Esophagus squamous epithelium (tissue), 5 donors: ENCODE measurements around the gene VSNL1. TPM values are rescaled to one million over a fixed set of nuclear protein-coding genes. Genes with fewer than 3 reads are reported as not detected.
A peak's percentile ranks its signal among the peaks of the same experiment; 100 is the strongest.
"Not testable (repeated sequence)": the region's sequence is repeated elsewhere in the genome, so short reads cannot be mapped to it uniquely, and the experiment has no call there.

ENCODE experiments used
- DNase-seq: peaks from one replicate; lab custom pipeline; 2025; lab: John Stamatoyannopoulos, UW
- H3K27ac ChIP-seq, 4 donors: fragments of 200-600 bp; sonication (generic); one replicate each; pipeline ENCODE4 v1.5.1; 2016 to 2019; ENCODE audit warnings: mild to moderate bottlenecking in 1 of 4
- H3K27me3 ChIP-seq, 4 donors: fragments of 200-600 bp; sonication (generic); 1 replicate in 3 of 4; 2 replicates in 1 of 4; pipeline versions ENCODE4 v1.5.1 to v1.6.0; 2017 to 2021; ENCODE audit warnings: antibody characterized with exemption in 1 of 4
- H3K36me3 ChIP-seq, 3 donors: fragments of 200-600 bp; sonication (generic); one replicate each; pipeline ENCODE4 v1.5.1; 2016 to 2019
- H3K4me1 ChIP-seq, 3 donors: fragments of 200-600 bp; sonication (generic); one replicate each; pipeline ENCODE4 v1.5.1; 2017 to 2019
- H3K4me3 ChIP-seq, 4 donors: fragments of 200-600 bp; sonication (generic); 1 replicate in 3 of 4; 2 replicates in 1 of 4; pipeline ENCODE4 v1.5.1; 2016 to 2019; ENCODE audit warnings: mild to moderate bottlenecking in 2 of 4, moderate library complexity in 1 of 4
- H3K9me3 ChIP-seq, 3 donors: fragments of 200-600 bp; sonication (generic); one replicate each; pipeline ENCODE4 v1.5.1; 2016 to 2019
- CTCF ChIP-seq, 6 experiments: fragments of 450-650 bp in 4 of 6; fragments of 200-600 bp in 2 of 6; sonication (generic) in 2 of 6; IDR thresholded peaks; one replicate each; pipeline ENCODE4 v1.5.1; 2016 to 2019; ENCODE audit warnings: antibody characterized with exemption in 6 of 6, mild to moderate bottlenecking in 4 of 6, moderate library complexity in 4 of 6
- POLR2A ChIP-seq, 4 donors: fragments of 450-650 bp; IDR thresholded peaks; one replicate each; pipeline ENCODE4 v1.6.1; 2017; ENCODE audit warnings: antibody characterized with exemption in 4 of 4, mild to moderate bottlenecking in 4 of 4, moderate library complexity in 3 of 4
- WGBS, 2 donors: methylation state at CpG; one replicate each; pipeline ENCODE4 v1.1.5; 2018; 5-methylcytosine and 5-hydroxymethylcytosine counted together
- intact Hi-C: fragments of 100-400 bp; cut with DNase I; formaldehyde crosslinking; loops from one replicate; pipeline ENCODE4 v1.15.0; 2022
- total RNA-seq, 4 donors: library from RNA; depleted of rRNA; stranded (reverse); fragments of >200 nt; gene quantifications; one replicate each; pipeline ENCODE4 v1.1.0, GENCODE V29; 2016
- donor health status: DM: yes; HTN: yes; CAD: no.

The VSNL1 gene
- total RNA-seq, 4 donors from 2014 or later, result 39.1 to 88.3 (median 51.0) TPM

- H3K4me1 ChIP-seq, result peaks cover 0 to 26% (median 0%) of the 10 kb centered on the region in 3 donors
- H3K4me3 ChIP-seq, result no peak overlapping the region
- no peak for TF ChIP-seq POLR2A (IDR thresholded peaks at IDR 0.05)
- WGBS, 2 donors, result 34 to 41% methylated on average over 5 of the region's 5 CpGs
- no peaks in the 10 kb centered on the region for H3K9me3 ChIP-seq
- no peak for DNase-seq
- H3K36me3 ChIP-seq, result no peaks in the 10 kb centered on the region
- peak overlapping the region in 2 of 4 donors; percentile 5 to 42 for H3K27ac ChIP-seq
- no peaks in the 10 kb centered on the region for H3K27me3 ChIP-seq
- intact Hi-C loops, result no loop called here
Measured at GRCh38 chr2:17557596-17557995, 17.1 kb downstream of the VSNL1 start.

- Histone ChIP-seq H3K4me1 (peaks cover 0 to 26% (median 0%) of the 10 kb centered on the region in 3 donors), H3K4me3 (no peak overlapping the region), H3K9me3 (no peaks in the 10 kb centered on the region), H3K27ac (peak overlapping the region in 1 of 4 donors; percentile 42), H3K27me3 (no peaks in the 10 kb centered on the region), H3K36me3 (no peaks in the 10 kb centered on the region)
- intact Hi-C loops, result no loop called here
- no peak for DNase-seq
- no peak for TF ChIP-seq POLR2A (IDR thresholded peaks at IDR 0.05)
- no peak for TF ChIP-seq CTCF (IDR thresholded peaks at IDR 0.05)
Measured at GRCh38 chr2:17558053-17558452, 17.6 kb downstream of the VSNL1 start.

GRCh38 chr2:17558878-17559277, 18.4 kb downstream of the VSNL1 start:
- Histone ChIP-seq H3K36me3 (no peaks in the 10 kb centered on the region), H3K4me1 (peaks cover 0 to 26% (median 0%) of the 10 kb centered on the region in 3 donors), H3K27me3 (no peaks in the 10 kb centered on the region), H3K27ac (no peak overlapping the region), H3K4me3 (no peak overlapping the region), H3K9me3 (no peaks in the 10 kb centered on the region)
- DNase-seq, result no peak
- 63 to 74% methylated on average over 3 of the region's 3 CpGs for WGBS, 2 donors
- intact Hi-C loops, result no loop called here
- TF ChIP-seq CTCF (IDR thresholded peaks at IDR 0.05) (no peak), POLR2A (IDR thresholded peaks at IDR 0.05) (no peak)

- H3K9me3 ChIP-seq, DNase-seq, H3K27me3 ChIP-seq, intact Hi-C loops, H3K36me3 ChIP-seq, H3K27ac ChIP-seq, H3K4me1 ChIP-seq, H3K4me3 ChIP-seq: not testable (repeated sequence)
- 78 to 88% methylated on average over 3 of the region's 3 CpGs for WGBS, 2 donors
Measured at GRCh38 chr2:17565726-17566125, 25.2 kb downstream of the VSNL1 start.

GRCh38 chr2:17571681-17572080, 31.2 kb downstream of the VSNL1 start:
- no peak for DNase-seq
- intact Hi-C loops, result no loop called here
- Histone ChIP-seq H3K27me3 (no peaks in the 10 kb centered on the region), H3K4me1 (peaks cover 0 to 51% (median 16%) of the 10 kb centered on the region in 3 donors), H3K36me3 (peaks cover 0 to 5% (median 0%) of the 10 kb centered on the region in 3 donors), H3K9me3 (no peaks in the 10 kb centered on the region), H3K4me3 (no peak overlapping the region), H3K27ac (peak overlapping the region in 2 of 4 donors; percentile 59 to 63)
- TF ChIP-seq POLR2A (IDR thresholded peaks at IDR 0.05) (no peak), CTCF (IDR thresholded peaks at IDR 0.05) (no peak)
- WGBS, 2 donors, result 40 to 76% methylated on average over 1 of the region's 1 CpG

- peaks cover 0 to 65% (median 16%) of the 10 kb centered on the region in 3 donors for H3K4me1 ChIP-seq
- no peak for DNase-seq
- no peak overlapping the region for H3K4me3 ChIP-seq
- peak overlapping the region; percentile 17 to 91 (median 62) for H3K27ac ChIP-seq
- no peaks in the 10 kb centered on the region for H3K27me3 ChIP-seq
- TF ChIP-seq POLR2A (IDR thresholded peaks at IDR 0.05) (no peak), CTCF (IDR thresholded peaks at IDR 0.05) (no peak)
- peaks cover 0 to under 1% (median 0%) of the 10 kb centered on the region in 3 donors for H3K36me3 ChIP-seq
- H3K9me3 ChIP-seq, result no peaks in the 10 kb centered on the region
- 67 to 75% methylated on average over 3 of the region's 3 CpGs for WGBS, 2 donors
- intact Hi-C loops, result no loop called here
Measured at GRCh38 chr2:17573085-17573803, 32.7 kb downstream of the VSNL1 start.
